ENCODE results near the gene FRMD8. TPM values are rescaled to one million over a fixed set of nuclear protein-coding genes. Genes with fewer than 3 reads are reported as not detected.

Gene FRMD8
- total and polyA plus RNA-seq, 2 experiments from 2014 or later: 25.7 to 31.0 TPM

GRCh38 chr11:65422633-65423515, 36.4 kb downstream of the FRMD8 start, which contains the start of gene NEAT1:
Gene NEAT1, plus strand, starts transcription at chr11:65422798.
- peak within 1 kb of the TSS; percentile 91 for H3K4me2 ChIP-seq
- H3K4me3 ChIP-seq: peak within 1 kb of the TSS; percentile 63
- H3K79me2 ChIP-seq: peaks cover 69% of the 10 kb centered on the region
- no peak for TF ChIP-seq CTCF (IDR thresholded peaks at IDR 0.05; ENCODE audit: poor library complexity)
- no peak for TF ChIP-seq EZH2phosphoT487 (IDR thresholded peaks at IDR 0.05; ENCODE audit: low read depth, severe bottlenecking, unreplicated experiment)
- TF ChIP-seq EZH2 (IDR thresholded peaks at IDR 0.05; ENCODE audit: borderline replicate concordance): no peak
- H3K36me3 ChIP-seq (replicated peaks; ENCODE audit: insufficient read depth, low read depth): no peaks in the 10 kb centered on the region
- no peaks in the 10 kb centered on the region for H3K9me2 ChIP-seq (replicated peaks; ENCODE audit: insufficient read depth)
- whole genome bisulfite sequencing (ENCODE audit: low lambda C conversion rate, missing lambda C conversion rate): 21% methylated on average over 36 of the region's 40 CpGs
- DNase-seq (ENCODE audit: low spot score): peak; percentile 94
- peaks cover 28% of the 10 kb centered on the region for H3K4me1 ChIP-seq (ENCODE audit: insufficient read depth)
- peak within 1 kb of the TSS; percentile 32 for H2AFZ ChIP-seq
- peaks cover 50% of the 10 kb centered on the region for H4K20me1 ChIP-seq (ENCODE audit: insufficient read depth, poor library complexity, severe bottlenecking)
- no peaks in the 10 kb centered on the region for H3K27me3 ChIP-seq
- peak within 1 kb of the TSS; percentile 100 for H3K27ac ChIP-seq
- no peaks in the 10 kb centered on the region for H3K9me3 ChIP-seq (ENCODE audit: low read depth)

- DNase-seq (ENCODE audit: low spot score): no peak
- no peaks in the 10 kb centered on the region for H3K9me3 ChIP-seq (ENCODE audit: low read depth)
- no peaks in the 10 kb centered on the region for H3K27me3 ChIP-seq
- peak overlapping the region; percentile 100 for H3K27ac ChIP-seq
- H3K36me3 ChIP-seq (replicated peaks; ENCODE audit: insufficient read depth, low read depth): no peaks in the 10 kb centered on the region
- no peak overlapping the region for H2AFZ ChIP-seq
- peak overlapping the region; percentile 91 for H3K4me2 ChIP-seq
- peaks cover 22% of the 10 kb centered on the region for H3K4me1 ChIP-seq (ENCODE audit: insufficient read depth)
- H3K9me2 ChIP-seq (replicated peaks; ENCODE audit: insufficient read depth): no peaks in the 10 kb centered on the region
- peaks cover 69% of the 10 kb centered on the region for H3K79me2 ChIP-seq
- WGBS (ENCODE audit: low lambda C conversion rate, missing lambda C conversion rate): 63% methylated on average over 19 of the region's 19 CpGs
- peaks cover 55% of the 10 kb centered on the region for H4K20me1 ChIP-seq (ENCODE audit: insufficient read depth, poor library complexity, severe bottlenecking)
- peak overlapping the region; percentile 63 for H3K4me3 ChIP-seq
- TF ChIP-seq CTCF (IDR thresholded peaks at IDR 0.05; ENCODE audit: poor library complexity) (no peak), EZH2 (IDR thresholded peaks at IDR 0.05; ENCODE audit: borderline replicate concordance) (no peak), EZH2phosphoT487 (IDR thresholded peaks at IDR 0.05; ENCODE audit: low read depth, severe bottlenecking, unreplicated experiment) (peak; percentile 73)
Measured at GRCh38 chr11:65423516-65424204, 37.2 kb downstream of the FRMD8 start.

- Histone ChIP-seq H3K36me3 (replicated peaks; ENCODE audit: insufficient read depth, low read depth) (no peaks in the 10 kb centered on the region), H4K20me1 (ENCODE audit: insufficient read depth, poor library complexity, severe bottlenecking) (peaks cover 55% of the 10 kb centered on the region), H3K79me2 (peaks cover 68% of the 10 kb centered on the region)
Measured at GRCh38 chr11:65424205-65425104, 38.0 kb downstream of the FRMD8 start.

More at GRCh38 chr11:65424205-65425104, 38.0 kb downstream of the FRMD8 start:
- DNase-seq (ENCODE audit: low spot score): no peak
- Histone ChIP-seq H3K27me3 (no peaks in the 10 kb centered on the region), H3K9me3 (ENCODE audit: low read depth) (no peaks in the 10 kb centered on the region), H3K4me1 (ENCODE audit: insufficient read depth) (peaks cover 18% of the 10 kb centered on the region), H3K9me2 (replicated peaks; ENCODE audit: insufficient read depth) (no peaks in the 10 kb centered on the region), H2AFZ (no peak overlapping the region), H3K27ac (peak overlapping the region; percentile 100), H3K4me2 (peak overlapping the region; percentile 91), H3K4me3 (peak overlapping the region; percentile 63)
- no peak for TF ChIP-seq EZH2phosphoT487 (IDR thresholded peaks at IDR 0.05; ENCODE audit: low read depth, severe bottlenecking, unreplicated experiment)
- no peak for TF ChIP-seq EZH2 (IDR thresholded peaks at IDR 0.05; ENCODE audit: borderline replicate concordance)
- TF ChIP-seq CTCF (IDR thresholded peaks at IDR 0.05; ENCODE audit: poor library complexity): no peak
- 30% methylated on average over 18 of the region's 18 CpGs for WGBS (ENCODE audit: low lambda C conversion rate, missing lambda C conversion rate)
